Posterior vena cava (tissue), 2 donors: ENCODE data around the gene ACP1. TPM values are rescaled to one million over a fixed set of nuclear protein-coding genes. Genes with fewer than 3 reads are reported as not detected.

Experiments
- DNase-seq: peaks from one replicate; pipeline ENCODE4 v3.0.0-alpha.2; 2020; ENCODE audit warnings: low spot score
- intact Hi-C, 2 donors: fragments of 100-400 bp; cut with DNase I; formaldehyde crosslinking; loops; one replicate each; pipeline versions ENCODE4 v1.14.1 to v1.14.2; 2022 to 2023
- total RNA-seq, 2 donors: library from RNA; stranded (reverse); fragmentation: NEBNext Ultra II Directional; extraction: Animal tissue kit (Norgen Biotek cat#: 25700); gene quantifications; one replicate each; pipeline ENCODE4 v1.2.1, GENCODE V29; 2021
- donor health status: DM: yes; HTN: yes; CAD: no.
- donor health status: DM: yes; HTN: yes; CAD: no.

ACP1 gene
- total RNA-seq, 2 donors from 2014 or later: 50.9 to 54.0 TPM

DNA sequence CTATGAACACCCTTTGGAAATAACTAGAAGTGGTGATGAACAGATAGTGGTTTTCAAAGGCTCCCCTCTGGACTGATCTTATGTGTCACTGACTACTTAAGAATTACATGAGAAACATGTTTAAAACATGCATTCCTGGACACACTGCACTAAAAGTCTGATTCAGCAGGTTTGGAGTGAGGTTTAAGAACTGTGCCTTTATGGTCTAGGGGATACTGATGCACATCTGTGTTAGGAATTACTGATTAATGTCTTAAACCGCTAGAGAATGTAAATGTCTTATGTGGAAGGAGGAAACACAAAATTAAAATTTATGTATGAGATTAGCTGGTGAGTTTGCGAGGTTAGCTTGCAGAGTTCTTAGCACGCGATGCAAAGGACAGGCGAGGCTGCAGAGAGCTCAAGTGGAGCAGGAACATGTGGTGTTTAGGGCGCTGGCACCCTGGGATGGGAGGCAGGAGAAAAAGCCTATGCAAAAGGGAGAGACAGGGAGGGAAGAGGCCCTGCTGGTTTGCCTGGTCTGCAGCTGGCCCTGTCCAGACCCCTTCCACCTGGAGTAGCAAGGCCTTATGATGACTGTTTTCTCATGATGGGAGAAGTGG, 12.6 kb upstream of the ACP1 start:
- intact Hi-C loops: no loop called here
- no peak for DNase-seq

- intact Hi-C loops: no loop called here
- DNase-seq: no peak
Measured at GRCh38 chr2:253202-253638, 11.5 kb upstream of the ACP1 start.

DNA sequence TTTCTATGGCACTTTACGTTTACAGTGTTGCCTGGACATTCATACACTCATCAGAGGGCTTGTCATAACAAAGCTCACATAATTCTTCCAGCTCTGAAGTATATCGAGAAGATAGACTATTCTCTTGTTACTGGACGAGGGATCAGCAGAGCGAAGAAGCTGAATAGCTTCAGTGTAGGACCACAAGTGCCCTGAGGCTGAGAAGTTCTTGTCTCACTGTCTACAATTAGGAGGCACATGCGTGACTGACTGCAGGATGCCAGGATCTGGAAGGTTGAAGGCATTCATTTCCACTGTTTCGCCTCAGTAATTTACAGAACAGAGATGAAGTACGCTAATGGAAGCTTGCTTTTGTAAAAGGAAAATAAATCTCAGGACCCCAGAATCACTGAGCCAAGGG, 10.5 kb upstream of the ACP1 start:
- intact Hi-C loops: no loop called here
- no peak for DNase-seq

GRCh38 chr2:255195-255594, 9.6 kb upstream of the ACP1 start:
- no peak for DNase-seq
- intact Hi-C loops: no loop called here

GRCh38 chr2:256094-256493, 8.7 kb upstream of the ACP1 start:
- intact Hi-C loops: no loop called here
- no peak for DNase-seq

DNA sequence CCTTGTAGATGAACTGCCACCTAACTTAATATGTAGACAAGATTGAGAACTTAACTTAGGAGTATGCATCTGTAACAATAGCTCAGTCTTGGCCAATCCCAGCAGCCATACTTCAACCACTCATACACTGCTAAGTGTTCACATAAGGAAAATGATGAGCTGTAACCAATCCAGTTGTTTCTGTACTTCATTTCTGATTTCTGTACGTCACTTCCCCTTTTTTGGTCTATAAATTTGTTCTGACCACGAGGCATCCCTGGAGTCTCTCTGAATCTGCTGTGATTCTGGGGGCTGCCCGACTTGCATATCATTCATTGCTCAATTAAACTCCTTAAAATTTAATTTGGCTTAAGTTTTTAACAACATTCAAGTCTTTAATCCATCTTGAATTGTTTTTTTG, 7.3 kb upstream of the ACP1 start:
- intact Hi-C loops: no loop called here

GRCh38 chr2:257842-258241, 6.9 kb upstream of the ACP1 start:
- no peak for DNase-seq
- intact Hi-C loops: no loop called here

More for the DNA sequence above, 7.3 kb upstream of the ACP1 start:
- no peak for DNase-seq

- intact Hi-C loops: no loop called here
- no peak for DNase-seq
Measured at GRCh38 chr2:258933-259332, 5.8 kb upstream of the ACP1 start.

DNA sequence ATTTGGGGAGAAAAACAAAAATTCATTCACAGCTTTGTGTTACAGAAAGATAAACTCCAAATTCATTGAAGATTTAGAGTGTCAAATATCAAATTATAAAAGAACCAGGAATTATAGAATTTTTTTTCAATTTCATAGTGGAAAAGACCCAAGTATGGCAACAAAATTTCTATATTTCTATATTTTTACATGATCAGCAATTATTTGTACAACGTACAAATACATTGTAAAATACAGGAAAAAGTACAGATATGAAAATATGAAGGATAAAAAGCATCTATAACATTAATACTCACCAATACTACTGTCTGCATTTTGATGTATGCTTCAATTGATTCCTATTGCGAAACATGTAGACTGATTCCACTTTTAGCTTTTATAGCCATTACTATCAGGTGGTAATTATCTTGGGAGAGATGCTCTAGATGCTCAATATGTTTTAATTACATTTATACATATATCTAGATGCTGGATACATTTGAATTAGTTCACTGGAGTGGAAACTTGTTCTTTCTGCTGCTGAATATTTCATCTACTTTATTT, 4.9 kb upstream of the ACP1 start:
- intact Hi-C loops: no loop called here
- no peak for DNase-seq

GRCh38 chr2:260507-261161, 4.1 kb upstream of the ACP1 start:
- DNase-seq: no peak
- intact Hi-C loops: no loop called here

- intact Hi-C loops: no loop called here
- no peak for DNase-seq
Measured at GRCh38 chr2:262117-262516, 2.6 kb upstream of the ACP1 start.

DNA sequence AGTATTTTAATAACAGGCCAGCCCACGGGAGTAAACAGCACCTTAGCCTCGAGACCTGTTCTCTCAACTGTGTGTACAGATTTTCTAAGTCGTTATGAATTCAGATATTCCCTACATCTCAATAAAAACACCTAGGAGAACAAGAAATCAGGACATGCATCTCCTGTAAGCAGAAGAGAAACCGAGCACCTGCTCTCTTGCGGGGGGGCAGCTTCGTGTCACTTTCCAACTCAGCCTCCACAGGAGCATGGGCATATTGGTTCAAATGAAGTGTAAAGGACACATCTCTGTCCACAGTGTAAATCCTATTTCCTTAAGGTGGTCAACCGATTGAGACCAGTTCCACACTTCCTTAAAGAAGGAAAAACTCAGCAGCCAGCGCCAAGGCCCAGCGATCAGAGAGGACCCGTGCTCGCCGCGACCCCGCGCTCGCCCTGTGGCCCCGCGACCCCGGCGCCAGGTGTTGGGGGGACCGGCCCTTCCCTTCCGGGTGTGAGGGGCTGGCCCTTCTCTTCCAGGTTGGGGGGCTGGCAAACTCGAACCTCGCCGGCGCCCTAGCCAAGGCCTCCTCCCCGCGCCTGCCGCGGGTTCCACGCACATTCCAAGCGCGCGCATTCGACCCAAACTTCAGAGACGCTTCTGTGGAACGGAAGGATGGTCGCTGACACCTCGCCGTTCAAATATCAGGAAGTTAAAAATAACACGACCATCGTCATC, 1.6 kb upstream of the ACP1 start:
- no peak for DNase-seq
- intact Hi-C loops: no loop called here

DNA sequence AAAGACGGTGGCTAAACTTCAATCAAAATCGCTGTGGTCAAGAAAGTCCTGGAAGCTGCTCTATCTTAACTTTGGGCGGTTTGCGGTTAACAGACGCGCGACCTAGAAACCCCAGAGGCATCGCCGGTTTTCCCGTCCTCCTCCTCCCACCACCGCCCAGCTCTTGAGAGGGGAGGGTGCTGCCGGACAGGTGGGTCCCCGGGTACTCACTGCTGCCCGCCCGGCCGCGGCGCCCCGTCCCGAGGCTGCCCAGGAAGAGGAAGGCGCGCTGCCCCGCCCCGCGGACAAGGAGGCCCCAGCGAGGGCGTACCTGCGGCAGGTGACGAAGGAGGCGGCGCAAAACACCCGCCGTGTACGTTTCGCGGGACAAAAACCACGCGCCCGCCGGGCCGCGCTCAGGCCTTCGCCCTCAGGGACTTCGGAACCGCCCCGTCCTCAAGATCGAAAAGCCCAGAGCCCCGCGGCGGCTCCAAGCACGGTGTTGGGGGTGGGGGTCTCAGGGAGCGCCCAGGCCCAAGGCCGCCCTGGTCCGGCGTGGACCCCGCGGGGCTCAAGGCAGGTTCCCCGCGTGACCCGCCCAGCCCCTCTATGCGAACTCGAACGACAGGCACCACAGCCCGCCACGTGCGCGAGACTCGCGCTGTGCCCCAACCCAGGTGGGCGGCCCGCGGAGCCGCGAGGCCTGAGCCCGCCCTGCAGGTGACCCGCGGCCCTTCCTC, 814 bp upstream of the ACP1 start, which contains the start of gene SH3YL1:
Gene SH3YL1, minus strand, starts transcription at position 259 of the 719 bp plus-strand sequence. Its CDS starts 48 bp downstream, at position 211.
- intact Hi-C loops: no loop called here
- peak; percentile 85 for DNase-seq

GRCh38 chr2:268323-268722, 3.6 kb downstream of the ACP1 start:
- intact Hi-C loops: no loop called here
- DNase-seq: no peak

- intact Hi-C loops: no loop called here
- DNase-seq: no peak
Measured at GRCh38 chr2:269356-270030, 4.7 kb downstream of the ACP1 start.

- no peak for DNase-seq
- intact Hi-C loops: no loop called here
Measured at GRCh38 chr2:270861-271260, 6.1 kb downstream of the ACP1 start.

- DNase-seq: no peak
- intact Hi-C loops: no loop called here
Measured at GRCh38 chr2:271917-272316, 7.2 kb downstream of the ACP1 start.

DNA sequence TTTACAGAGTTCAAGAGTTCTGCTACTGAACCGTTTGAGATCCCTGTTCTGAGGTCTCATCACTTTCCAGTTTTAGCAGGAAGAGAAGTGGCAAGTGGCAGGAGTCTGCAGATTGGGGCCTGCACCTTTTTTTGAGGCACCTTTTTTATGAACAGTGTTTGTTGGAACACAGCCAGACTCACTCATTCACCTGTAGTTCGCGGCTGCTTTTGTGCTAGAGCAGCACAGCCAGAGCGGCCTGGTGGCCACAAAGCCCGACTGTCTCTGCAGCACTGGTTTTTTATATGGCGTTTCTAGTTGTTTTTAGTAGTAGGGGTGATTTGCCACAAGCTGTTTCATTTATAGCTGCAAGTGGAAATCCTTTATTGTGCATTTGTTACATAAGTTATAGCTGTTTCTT, 8.6 kb downstream of the ACP1 start:
- intact Hi-C loops: no loop called here
- no peak for DNase-seq

DNA sequence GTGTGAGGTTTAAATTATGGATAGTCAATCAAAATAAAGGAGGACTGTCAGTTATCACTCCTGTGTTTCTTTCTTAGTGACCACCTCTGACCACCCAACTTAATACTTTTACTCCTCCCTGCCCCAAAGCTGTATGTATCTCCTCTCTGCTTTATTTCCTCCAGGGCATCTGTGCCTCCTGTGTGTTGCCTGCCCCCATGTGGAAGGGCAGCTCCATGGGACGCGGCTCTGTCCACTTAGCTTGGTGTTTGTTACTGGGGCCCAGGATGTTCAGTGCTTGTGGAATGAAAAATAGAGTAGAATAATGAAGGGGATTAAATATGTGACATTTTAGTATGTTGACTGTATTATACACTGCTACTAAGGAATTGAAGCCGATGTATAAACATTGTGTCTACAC, 9.8 kb downstream of the ACP1 start:
- no peak for DNase-seq
- intact Hi-C loops: no loop called here
